Spleen (tissue), 11 donors: Measurements from ENCODE around the gene RAB35. TPM values are rescaled to one million over a fixed set of nuclear protein-coding genes. Genes with fewer than 3 reads are reported as not detected.

Experiments
- DNase-seq: peaks from one replicate; pipeline ENCODE4 v3.0.0-alpha.2; 2020
- H3K27ac ChIP-seq, 8 donors: fragments of 200-600 bp; sonication (generic) in 7 of 8; 1 replicate in 4 of 8; 2 replicates in 4 of 8; pipeline versions ENCODE4 v1.5.0 to v1.8.0; 2016 to 2021; ENCODE audit warnings: inconsistent platforms in 4 of 8, mild to moderate bottlenecking in 4 of 8, moderate library complexity in 1 of 8
- H3K27me3 ChIP-seq, 7 donors: fragments of 200-600 bp; sonication (generic) in 6 of 7; replicated peaks in 1 of 7; 1 replicate in 4 of 7; 2 replicates in 3 of 7; pipeline versions ENCODE4 v1.5.0 to v1.8.0; 2016 to 2021; ENCODE audit warnings: inconsistent platforms in 3 of 7, mild to moderate bottlenecking in 1 of 7
- H3K36me3 ChIP-seq, 6 donors: fragments of 200-600 bp; sonication (generic) in 5 of 6; 1 replicate in 4 of 6; 2 replicates in 2 of 6; pipeline versions ENCODE4 v1.5.0 to v1.8.0; 2016 to 2021; ENCODE audit warnings: inconsistent platforms in 2 of 6
- H3K4me1 ChIP-seq, 6 donors: fragments of 200-600 bp; sonication (generic) in 5 of 6; 1 replicate in 3 of 6; 2 replicates in 3 of 6; pipeline versions ENCODE4 v1.5.0 to v1.8.0; 2016 to 2021; ENCODE audit warnings: inconsistent platforms in 3 of 6
- H3K4me3 ChIP-seq, 8 donors: fragments of 200-600 bp; sonication (generic) in 7 of 8; 1 replicate in 4 of 8; 2 replicates in 4 of 8; pipeline versions ENCODE4 v1.5.0 to v1.8.0; 2016 to 2021; ENCODE audit warnings: inconsistent platforms in 4 of 8, mild to moderate bottlenecking in 4 of 8, moderate library complexity in 2 of 8
- H3K9me3 ChIP-seq, 8 donors: fragments of 200-600 bp; sonication (generic) in 7 of 8; 1 replicate in 4 of 8; 2 replicates in 4 of 8; pipeline versions ENCODE4 v1.5.0 to v1.8.0; 2016 to 2021; ENCODE audit warnings: inconsistent platforms in 4 of 8
- POLR2A ChIP-seq, 3 donors: fragments of 450-650 bp; IDR thresholded peaks; one replicate each; pipeline ENCODE4 v1.5.1; 2017; ENCODE audit warnings: antibody characterized with exemption in 3 of 3, mild to moderate bottlenecking in 1 of 3
- POLR2AphosphoS5 ChIP-seq, 3 donors: sonication (generic); formaldehyde crosslinking; IDR thresholded peaks; one replicate each; pipeline ENCODE4 v1.5.1; 2017; ENCODE audit warnings: antibody characterized with exemption in 3 of 3
- WGBS, 5 donors: extraction: QIAGEN DNeasy Blood & Tissue Kit in 3 of 5; methylation state at CpG; one replicate each; pipeline versions ENCODE4 v1.1.5 to v1.1.7; 2013 to 2018; 5-methylcytosine and 5-hydroxymethylcytosine counted together
- intact Hi-C: fragments of 100-400 bp; cut with DNase I; formaldehyde crosslinking; loops from one replicate; pipeline ENCODE4 v1.15.0; 2023; ENCODE audit warnings: low total_unique reads
- polyA plus RNA-seq, 3 donors: library from polyadenylated mRNA; stranded (reverse); fragments of 200-250 nt; gene quantifications; one replicate each; pipeline ENCODE4 v1.2.1, GENCODE V29; 2013
- total RNA-seq, 7 donors: library from RNA; depleted of rRNA in 3 of 7; stranded (reverse); fragments of >200 nt in 3 of 7; fragmentation: NEBNext Ultra II Directional in 4 of 7; extraction: Animal tissue kit (Norgen Biotek cat#: 25700) in 4 of 7; gene quantifications; one replicate each; pipeline versions ENCODE4 v1.1.0 to v1.2.1, GENCODE V29; 2016 to 2021
- TF ChIP-seq, protein P1 (sequence below), 11 experiments: fragments of 200-600 bp in 7 of 11; fragments of 450-650 bp in 4 of 11; sonication (generic) in 4 of 11; IDR thresholded peaks in 8 of 11; conservative IDR thresholded peaks in 3 of 11; 1 replicate in 7 of 11; 2 replicates in 4 of 11; pipeline versions ENCODE4 v1.4.0 to v1.8.0; 2016 to 2021; ENCODE audit warnings: antibody characterized with exemption in 11 of 11, inconsistent platforms in 4 of 11, mild to moderate bottlenecking in 1 of 11
- donor health status: healthy with polysubstance abuse.
- donor health status: DM: no; HTN: no; CAD: no; lungs with moderate emphysema.
- donor health status: DM: no; HTN: no; CAD: no.
- donor health status: Bipolar disorder and iron deficiency.
- donor health status: healthy.
- donor health status: DM: no; HTN: no; CAD: no.
- donor health status: DM: yes; HTN: yes; CAD: no.

The RAB35 gene
- total and polyA plus RNA-seq, 10 donors: 14.8 to 69.8 (median 40.1) TPM

GRCh38 chr12:120115066-120115465 lies 1.5 kb downstream of the RAB35 start:
- Histone ChIP-seq H3K9me3 (no peaks in the 10 kb centered on the region), H3K27ac (peak overlapping the region in 3 of 8 donors; percentile 97 to 98 (median 98)), H3K36me3 (peaks cover 0 to 22% (median 5%) of the 10 kb centered on the region in 6 donors), H3K27me3 (no peaks in the 10 kb centered on the region), H3K4me3 (peak overlapping the region in 6 of 8 donors; percentile 77 to 92 (median 84)), H3K4me1 (peaks cover 58 to 90% (median 84%) of the 10 kb centered on the region in 6 donors)
- no peak for TF ChIP-seq POLR2A (IDR thresholded peaks at IDR 0.05)
- TF ChIP-seq, protein P1, sequence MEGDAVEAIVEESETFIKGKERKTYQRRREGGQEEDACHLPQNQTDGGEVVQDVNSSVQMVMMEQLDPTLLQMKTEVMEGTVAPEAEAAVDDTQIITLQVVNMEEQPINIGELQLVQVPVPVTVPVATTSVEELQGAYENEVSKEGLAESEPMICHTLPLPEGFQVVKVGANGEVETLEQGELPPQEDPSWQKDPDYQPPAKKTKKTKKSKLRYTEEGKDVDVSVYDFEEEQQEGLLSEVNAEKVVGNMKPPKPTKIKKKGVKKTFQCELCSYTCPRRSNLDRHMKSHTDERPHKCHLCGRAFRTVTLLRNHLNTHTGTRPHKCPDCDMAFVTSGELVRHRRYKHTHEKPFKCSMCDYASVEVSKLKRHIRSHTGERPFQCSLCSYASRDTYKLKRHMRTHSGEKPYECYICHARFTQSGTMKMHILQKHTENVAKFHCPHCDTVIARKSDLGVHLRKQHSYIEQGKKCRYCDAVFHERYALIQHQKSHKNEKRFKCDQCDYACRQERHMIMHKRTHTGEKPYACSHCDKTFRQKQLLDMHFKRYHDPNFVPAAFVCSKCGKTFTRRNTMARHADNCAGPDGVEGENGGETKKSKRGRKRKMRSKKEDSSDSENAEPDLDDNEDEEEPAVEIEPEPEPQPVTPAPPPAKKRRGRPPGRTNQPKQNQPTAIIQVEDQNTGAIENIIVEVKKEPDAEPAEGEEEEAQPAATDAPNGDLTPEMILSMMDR (IDR thresholded peaks at IDR 0.05 in 8 of 11, conservative IDR thresholded peaks at IDR 0.05 in 3 of 11): no peak
- no peak for TF ChIP-seq POLR2AphosphoS5 (IDR thresholded peaks at IDR 0.05)
- no peak for DNase-seq
- WGBS, 5 donors: 46 to 60% (median 52%) methylated on average over 3 of the region's 3 CpGs
- intact Hi-C loops: no loop called here

DNA sequence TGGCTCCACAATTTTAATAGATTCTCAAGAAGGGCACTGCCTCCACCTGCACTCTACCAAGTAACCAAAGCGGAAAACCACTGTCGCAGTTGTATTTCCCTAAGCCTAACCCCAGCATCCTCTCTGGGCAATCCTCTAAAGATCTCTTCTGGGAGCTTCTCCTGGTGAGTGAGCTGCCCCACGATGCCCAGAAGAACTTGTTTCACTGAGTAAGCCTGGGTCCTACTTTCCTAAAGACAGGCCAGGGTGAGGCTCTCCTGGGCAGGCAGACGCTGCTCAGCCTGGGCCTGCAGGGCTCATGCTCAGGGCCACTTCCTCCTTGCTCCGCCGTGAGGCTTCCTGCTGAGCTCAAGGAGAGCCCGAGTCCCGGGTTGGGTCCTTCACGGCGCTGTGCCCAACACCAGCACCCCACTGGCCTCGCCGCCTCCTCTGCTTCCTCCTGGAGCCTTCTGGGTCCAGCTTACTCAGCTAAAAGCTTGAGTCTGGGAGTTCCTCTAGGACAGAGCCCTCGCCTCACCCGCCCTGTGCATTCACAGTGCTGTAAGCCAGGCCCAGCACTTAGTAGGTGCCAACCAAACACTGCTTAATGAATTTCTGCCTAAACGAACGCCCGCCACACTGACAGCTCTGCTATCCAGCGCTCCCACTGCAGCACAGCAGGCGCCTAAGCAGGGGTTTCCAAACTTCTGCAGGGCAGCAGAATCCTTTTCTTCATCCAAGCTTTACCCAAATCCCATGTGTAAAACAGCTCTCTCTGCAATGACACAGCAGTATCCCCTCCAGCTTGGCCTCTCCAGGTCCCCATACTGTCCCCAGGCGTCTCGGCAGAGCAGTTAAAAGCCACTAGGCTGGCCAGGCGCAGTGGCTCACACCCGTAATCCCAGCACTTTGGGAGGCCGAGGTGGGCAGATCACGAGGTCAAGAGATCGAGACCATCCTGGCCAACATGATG lies 5.7 kb downstream of the RAB35 start:
- peak; percentile 56 to 83 (median 80) for TF ChIP-seq POLR2AphosphoS5 (IDR thresholded peaks at IDR 0.05)
- TF ChIP-seq, protein P1 (IDR thresholded peaks at IDR 0.05 in 8 of 11, conservative IDR thresholded peaks at IDR 0.05 in 3 of 11): no peak
- Histone ChIP-seq H3K27ac (peak overlapping the region; percentile 46 to 86 (median 79)), H3K4me1 (peaks cover 40 to 90% (median 75%) of the 10 kb centered on the region in 6 donors), H3K36me3 (peaks cover 0 to 53% (median 17%) of the 10 kb centered on the region in 6 donors), H3K27me3 (no peaks in the 10 kb centered on the region), H3K4me3 (peak overlapping the region in 2 of 8 donors; percentile 1 to 54), H3K9me3 (no peaks in the 10 kb centered on the region)
- DNase-seq: peak; percentile 93
- intact Hi-C loops: no loop called here
- WGBS, 5 donors: 28 to 36% (median 31%) methylated on average over 25 to 26 of the region's 26 CpGs

GRCh38 chr12:120109570-120110267 lies 6.8 kb downstream of the RAB35 start:
- Histone ChIP-seq H3K4me3 (no peak overlapping the region), H3K9me3 (no peaks in the 10 kb centered on the region), H3K27me3 (no peaks in the 10 kb centered on the region), H3K27ac (peak overlapping the region in 6 of 8 donors; percentile 46 to 86 (median 79)), H3K4me1 (peaks cover 29 to 84% (median 64%) of the 10 kb centered on the region in 6 donors), H3K36me3 (peaks cover 0 to 59% (median 25%) of the 10 kb centered on the region in 6 donors)
- DNase-seq: no peak
- TF ChIP-seq POLR2A (IDR thresholded peaks at IDR 0.05) (no peak), POLR2AphosphoS5 (IDR thresholded peaks at IDR 0.05) (no peak)
- TF ChIP-seq, protein P1 (IDR thresholded peaks at IDR 0.05 in 8 of 11, conservative IDR thresholded peaks at IDR 0.05 in 3 of 11): no peak
- intact Hi-C loops: no loop called here
- 85 to 90% (median 89%) methylated on average over 10 of the region's 10 CpGs for WGBS, 5 donors
